GM21526 (cell line): Measurements from ENCODE around the gene PLEKHD1.

Experiments used
- ATAC-seq: cut with Tn5 transposase; IDR thresholded peaks from one replicate; pipeline ENCODE4 v1.9.1; 2021; ENCODE audit warnings: moderate library complexity; ENCODE audit not compliant: unreplicated experiment, low FRiP score

Gene PLEKHD1

GRCh38 chr14:69574263-69574953 lies 89.9 kb downstream of the PLEKHD1 start, which contains the start of gene CCDC177:
CCDC177 (minus strand) TSS chr14:69574871; CDS start chr14:69573622, 1,249 bp downstream.
- ATAC-seq = no peak

- ATAC-seq = no peak
These were observed 90.4 kb downstream of the PLEKHD1 start for GRCh38 chr14:69574954-69575295.

GRCh38 chr14:69579476-69579875 lies 94.9 kb downstream of the PLEKHD1 start:
- no peak for ATAC-seq

- no peak for ATAC-seq
These were observed 95.6 kb downstream of the PLEKHD1 start for GRCh38 chr14:69580009-69580577.
